GM19238 (cell line): ENCODE data around the gene CDCA3.

ENCODE experiments used
- DNase-seq: peaks from one replicate; pipeline ENCODE4 v3.0.0; 2011; ENCODE audit warnings: low spot score; ENCODE audit not compliant: insufficient read length

CDCA3 gene

GRCh38 chr12:6833189-6833890 is 17.7 kb downstream of the CDCA3 start:
- DNase-seq: no peak

GRCh38 chr12:6832125-6832524 is 19.0 kb downstream of the CDCA3 start:
- no peak for DNase-seq

- DNase-seq: no peak
Observed at GRCh38 chr12:6831450-6831995, 19.6 kb downstream of the CDCA3 start.

- DNase-seq: no peak
Observed at GRCh38 chr12:6830999-6831398, 20.1 kb downstream of the CDCA3 start.

- no peak for DNase-seq
Observed at GRCh38 chr12:6830286-6830890, 20.7 kb downstream of the CDCA3 start.

GRCh38 chr12:6829536-6830220 is 21.4 kb downstream of the CDCA3 start:
- DNase-seq: no peak

GRCh38 chr12:6828781-6829535 is 22.1 kb downstream of the CDCA3 start:
- DNase-seq: no peak

- DNase-seq: no peak
Observed at GRCh38 chr12:6827982-6828780, 22.9 kb downstream of the CDCA3 start, which contains the start of gene P3H3. Gene P3H3, plus strand, starts transcription at chr12:6828407. Its CDS starts 34 bp downstream, at chr12:6828441.

GRCh38 chr12:6827437-6827911 is 23.6 kb downstream of the CDCA3 start:
- DNase-seq: no peak

GRCh38 chr12:6826734-6827436 is 24.2 kb downstream of the CDCA3 start:
- no peak for DNase-seq

GRCh38 chr12:6826125-6826733 is 24.9 kb downstream of the CDCA3 start:
- DNase-seq: no peak

- DNase-seq: peak; percentile 93
Observed at GRCh38 chr12:6825398-6826124, 25.5 kb downstream of the CDCA3 start.

GRCh38 chr12:6824901-6825381 is 26.1 kb downstream of the CDCA3 start:
- DNase-seq: no peak

- DNase-seq: no peak
Observed at GRCh38 chr12:6824085-6824775, 26.9 kb downstream of the CDCA3 start.

GRCh38 chr12:6823182-6824084 is 27.7 kb downstream of the CDCA3 start:
- DNase-seq: no peak

- DNase-seq: no peak
Observed at GRCh38 chr12:6822426-6823135, 28.5 kb downstream of the CDCA3 start.
